Transverse colon (tissue), 4 donors: ENCODE data around the gene CCBE1. TPM values are rescaled to one million over a fixed set of nuclear protein-coding genes. Genes with fewer than 3 reads are reported as not detected.

Experiments used
- DNase-seq: peaks from one replicate; pipeline ENCODE4 v3.0.0-alpha.2; 2019
- H3K27ac ChIP-seq, 4 donors: fragments of 200-600 bp; sonication (generic); 2 replicates each; pipeline ENCODE4 v1.5.1; 2016 to 2018; ENCODE audit warnings: inconsistent platforms in 4 of 4
- H3K27me3 ChIP-seq: fragments of 200-600 bp; sonication (generic); 2 replicates; pipeline ENCODE4 v1.5.1; 2017; ENCODE audit warnings: inconsistent platforms
- H3K36me3 ChIP-seq, 4 donors: fragments of 200-600 bp; sonication (generic); 2 replicates each; pipeline ENCODE4 v1.5.1; 2017 to 2019; ENCODE audit warnings: inconsistent platforms in 4 of 4
- H3K4me1 ChIP-seq, 4 donors: fragments of 200-600 bp; sonication (generic); 2 replicates each; pipeline ENCODE4 v1.5.1; 2017 to 2020; ENCODE audit warnings: inconsistent platforms in 4 of 4
- H3K4me3 ChIP-seq, 4 donors: fragments of 200-600 bp; sonication (generic); 1 replicate in 1 of 4; 2 replicates in 3 of 4; pipeline versions ENCODE4 v1.5.1 to v1.6.1; 2017 to 2019; ENCODE audit warnings: inconsistent platforms in 4 of 4
- H3K9me3 ChIP-seq, 2 donors: fragments of 200-600 bp; sonication (generic); 2 replicates each; pipeline ENCODE4 v1.5.1; 2017 to 2019; ENCODE audit warnings: inconsistent platforms in 2 of 2
- EP300 ChIP-seq: sonication (generic); formaldehyde crosslinking; IDR thresholded peaks from one replicate; pipeline ENCODE4 v1.6.1; 2017; ENCODE audit warnings: antibody characterized with exemption, low read depth
- POLR2A ChIP-seq: fragments of 450-650 bp; IDR thresholded peaks from one replicate; pipeline ENCODE4 v1.6.1; 2016; ENCODE audit warnings: antibody characterized with exemption, mild to moderate bottlenecking, moderate library complexity
- POLR2AphosphoS5 ChIP-seq, 3 donors: sonication (generic); formaldehyde crosslinking; IDR thresholded peaks; one replicate each; pipeline ENCODE4 v1.6.1; 2016; ENCODE audit warnings: antibody characterized with exemption in 3 of 3
- WGBS, 2 donors: methylation state at CpG; one replicate each; pipeline ENCODE4 v1.1.5; 2018; ENCODE audit warnings: low coverage in 1 of 2; 5-methylcytosine and 5-hydroxymethylcytosine counted together
- in situ Hi-C, 4 donors: fragments of 200-750 bp; cut with MboI; loops; one replicate each; pipeline versions ENCODE4 v1.15.0 to v1.15.1; 2017; ENCODE audit warnings: low sequenced_read_pairs in 3 of 4, low pct_ligation_motif_present in 1 of 4, low pct_unique_long_range_greater_than_20kb in 1 of 4
- intact Hi-C: fragments of 100-400 bp; cut with DNase I; formaldehyde crosslinking; loops from one replicate; pipeline ENCODE4 v1.15.1; 2023; ENCODE audit warnings: low total_unique reads
- total RNA-seq, 4 donors: library from RNA; depleted of rRNA; stranded (reverse); fragments of >200 nt; gene quantifications; one replicate each; pipeline ENCODE4 v1.1.0, GENCODE V29; 2016
- TF ChIP-seq, protein P1 (sequence below), 5 experiments: fragments of 200-600 bp in 3 of 5; fragments of 450-650 bp in 2 of 5; sonication (generic) in 3 of 5; IDR thresholded peaks; 1 replicate in 2 of 5; 2 replicates in 3 of 5; pipeline ENCODE4 v1.5.1; 2016 to 2017; ENCODE audit warnings: antibody characterized with exemption in 5 of 5, inconsistent platforms in 3 of 5, mild to moderate bottlenecking in 2 of 5, moderate library complexity in 1 of 5

CCBE1 gene
- total RNA-seq, 4 donors from 2014 or later: 6.1 to 43.0 (median 15.7) TPM

- no peak for TF ChIP-seq EP300
- TF ChIP-seq, protein P1, sequence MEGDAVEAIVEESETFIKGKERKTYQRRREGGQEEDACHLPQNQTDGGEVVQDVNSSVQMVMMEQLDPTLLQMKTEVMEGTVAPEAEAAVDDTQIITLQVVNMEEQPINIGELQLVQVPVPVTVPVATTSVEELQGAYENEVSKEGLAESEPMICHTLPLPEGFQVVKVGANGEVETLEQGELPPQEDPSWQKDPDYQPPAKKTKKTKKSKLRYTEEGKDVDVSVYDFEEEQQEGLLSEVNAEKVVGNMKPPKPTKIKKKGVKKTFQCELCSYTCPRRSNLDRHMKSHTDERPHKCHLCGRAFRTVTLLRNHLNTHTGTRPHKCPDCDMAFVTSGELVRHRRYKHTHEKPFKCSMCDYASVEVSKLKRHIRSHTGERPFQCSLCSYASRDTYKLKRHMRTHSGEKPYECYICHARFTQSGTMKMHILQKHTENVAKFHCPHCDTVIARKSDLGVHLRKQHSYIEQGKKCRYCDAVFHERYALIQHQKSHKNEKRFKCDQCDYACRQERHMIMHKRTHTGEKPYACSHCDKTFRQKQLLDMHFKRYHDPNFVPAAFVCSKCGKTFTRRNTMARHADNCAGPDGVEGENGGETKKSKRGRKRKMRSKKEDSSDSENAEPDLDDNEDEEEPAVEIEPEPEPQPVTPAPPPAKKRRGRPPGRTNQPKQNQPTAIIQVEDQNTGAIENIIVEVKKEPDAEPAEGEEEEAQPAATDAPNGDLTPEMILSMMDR (IDR thresholded peaks at IDR 0.05): no peak
- no peak for TF ChIP-seq POLR2AphosphoS5 (IDR thresholded peaks at IDR 0.05)
- TF ChIP-seq POLR2A: no peak
- Histone ChIP-seq H3K36me3 (no peaks in the 10 kb centered on the region), H3K27ac (no peak overlapping the region), H3K4me3 (no peak overlapping the region), H3K9me3 (no peaks in the 10 kb centered on the region), H3K27me3 (no peaks in the 10 kb centered on the region), H3K4me1 (peaks cover 0 to 8% (median 0%) of the 10 kb centered on the region in 4 donors)
- 80 to 83% methylated on average over 3 of the region's 3 CpGs for WGBS, 2 donors
- no peak for DNase-seq
- in situ Hi-C loops: no loop called here
- intact Hi-C loops: no loop called here
These were observed 104.6 kb downstream of the CCBE1 start for GRCh38 chr18:59592624-59593023.

DNA sequence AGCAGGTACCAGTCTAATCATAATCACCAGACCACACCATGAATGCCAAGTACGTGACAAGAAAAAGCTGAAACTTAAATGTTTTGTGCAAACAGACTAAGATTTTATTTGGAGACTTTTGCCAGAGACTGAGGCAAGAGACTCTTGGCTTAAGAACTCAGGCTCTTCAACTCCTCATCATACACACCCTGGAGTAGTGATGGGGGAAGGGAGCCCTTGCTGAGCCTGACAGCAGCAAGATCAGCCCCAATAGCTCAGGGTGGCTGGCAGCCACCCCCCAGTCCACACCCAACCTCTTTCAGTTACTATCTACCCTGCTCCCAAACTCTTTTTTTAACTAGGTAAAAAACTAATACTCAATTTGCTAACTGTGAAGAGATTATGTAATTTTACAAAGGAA lies 114.8 kb downstream of the CCBE1 start:
- TF ChIP-seq POLR2A (no peak), EP300 (no peak), POLR2AphosphoS5 (IDR thresholded peaks at IDR 0.05) (no peak)
- TF ChIP-seq, protein P1 (IDR thresholded peaks at IDR 0.05): no peak
- Histone ChIP-seq H3K27ac (no peak overlapping the region), H3K36me3 (no peaks in the 10 kb centered on the region), H3K9me3 (no peaks in the 10 kb centered on the region), H3K4me3 (no peak overlapping the region), H3K4me1 (peaks cover 0 to 5% (median 1%) of the 10 kb centered on the region in 4 donors), H3K27me3 (no peaks in the 10 kb centered on the region)
- in situ Hi-C loops (no loop called here), intact Hi-C loops (no loop called here)
- DNase-seq: no peak
- WGBS, 2 donors: 52% methylated on average over 1 of the region's 1 CpG; no CpG with 5 or more reads in 1 of the 2 donors

DNA sequence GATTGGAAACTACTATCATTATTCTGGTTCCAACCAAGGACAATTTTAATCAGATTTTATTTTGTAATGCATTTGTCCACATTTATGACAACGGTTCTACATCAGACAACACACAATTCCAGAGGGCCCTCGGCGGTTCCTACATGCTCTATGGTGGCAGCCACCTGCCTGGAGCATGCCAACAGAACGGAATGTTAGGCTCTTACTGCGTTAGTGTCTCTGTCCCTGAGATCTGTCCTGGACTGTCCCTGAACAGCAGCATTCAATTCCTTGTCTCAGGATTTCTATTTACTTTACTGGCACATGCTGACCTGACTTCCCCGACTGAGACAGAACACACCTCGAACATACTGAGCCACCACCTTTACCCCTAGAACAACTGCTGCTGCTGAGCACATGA lies 117.7 kb downstream of the CCBE1 start:
- Histone ChIP-seq H3K4me3 (no peak overlapping the region), H3K4me1 (peaks cover 0 to 5% (median 1%) of the 10 kb centered on the region in 4 donors), H3K27me3 (no peaks in the 10 kb centered on the region), H3K9me3 (no peaks in the 10 kb centered on the region), H3K27ac (no peak overlapping the region), H3K36me3 (no peaks in the 10 kb centered on the region)
- 79 to 89% methylated on average over 3 to 7 of the region's 7 CpGs for WGBS, 2 donors
- no peak for DNase-seq
- no peak for TF ChIP-seq POLR2A
- no peak for TF ChIP-seq POLR2AphosphoS5 (IDR thresholded peaks at IDR 0.05)
- TF ChIP-seq EP300: no peak
- TF ChIP-seq, protein P1 (IDR thresholded peaks at IDR 0.05): no peak
- in situ Hi-C loops: no loop called here
- intact Hi-C loops: no loop called here

DNA sequence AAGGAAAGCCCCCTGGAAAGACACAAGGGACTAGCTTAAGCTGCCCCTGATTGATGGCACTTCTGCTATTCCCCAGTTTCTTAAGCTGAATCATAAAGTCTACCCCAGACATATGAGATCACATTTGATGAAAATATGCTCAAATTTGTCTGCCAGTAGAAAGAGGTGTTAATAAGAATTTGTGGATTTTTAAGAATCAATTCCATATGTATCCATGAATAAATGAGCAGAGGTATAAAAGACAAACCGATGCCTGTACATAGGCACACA lies 119.9 kb downstream of the CCBE1 start:
- intact Hi-C loops (no loop called here), in situ Hi-C loops (no loop called here)
- Histone ChIP-seq H3K36me3 (no peaks in the 10 kb centered on the region), H3K27me3 (no peaks in the 10 kb centered on the region), H3K9me3 (no peaks in the 10 kb centered on the region), H3K4me1 (peaks cover 0 to 1% (median under 1%) of the 10 kb centered on the region in 4 donors), H3K27ac (no peak overlapping the region), H3K4me3 (no peak overlapping the region)
- no peak for DNase-seq
- WGBS, 2 donors: 80 to 83% methylated on average over 1 of the region's 1 CpG
- TF ChIP-seq EP300: no peak
- no peak for TF ChIP-seq POLR2A
- TF ChIP-seq POLR2AphosphoS5 (IDR thresholded peaks at IDR 0.05): no peak
- TF ChIP-seq, protein P1 (IDR thresholded peaks at IDR 0.05): no peak
